Glomerular endothelial cell (primary cell): ENCODE data around the gene HOOK2. TPM values are rescaled to one million over a fixed set of nuclear protein-coding genes. Genes with fewer than 3 reads are reported as not detected.

Experiments
- DNase-seq: peaks from one replicate; pipeline ENCODE4 v3.0.0-alpha.2; 2011; ENCODE audit warnings: low read depth, low spot score; ENCODE audit errors: extremely low read depth
- total RNA-seq: library from RNA; depleted of rRNA; stranded (reverse); fragments of >200 nt; gene quantifications from 2 replicates; pipeline ENCODE4 v1.2.3, GENCODE V29; 2015

The HOOK2 gene
- total RNA-seq, 1 donor from 2014 or later, result 33.1 TPM

DNA sequence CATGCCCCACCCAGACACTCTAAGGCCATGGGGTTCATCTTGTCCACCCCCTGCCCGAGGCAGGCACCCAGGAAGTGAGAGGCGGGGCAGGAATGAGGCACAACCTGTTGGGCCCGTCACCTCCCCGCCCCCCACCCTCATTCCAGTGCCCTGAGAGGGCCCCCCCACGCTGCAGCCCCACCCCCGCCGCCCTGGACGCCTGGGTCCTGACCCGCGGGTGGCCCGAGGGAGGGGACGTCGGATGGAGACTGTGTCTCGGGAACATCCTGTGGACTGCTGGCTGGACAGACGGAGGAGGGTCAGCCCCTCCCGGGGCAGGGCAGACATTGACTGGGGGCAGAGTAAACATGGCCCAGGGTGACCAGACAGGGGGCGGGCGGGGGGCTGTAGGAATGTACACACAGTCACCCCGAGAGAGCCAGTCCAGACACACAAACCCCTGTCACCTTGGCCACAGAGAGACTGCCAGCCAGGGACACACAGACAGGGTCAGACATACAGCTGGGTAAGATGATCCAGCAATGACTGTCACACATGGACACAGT is 8.6 kb upstream of the HOOK2 start:
- DNase-seq, result no peak

DNA sequence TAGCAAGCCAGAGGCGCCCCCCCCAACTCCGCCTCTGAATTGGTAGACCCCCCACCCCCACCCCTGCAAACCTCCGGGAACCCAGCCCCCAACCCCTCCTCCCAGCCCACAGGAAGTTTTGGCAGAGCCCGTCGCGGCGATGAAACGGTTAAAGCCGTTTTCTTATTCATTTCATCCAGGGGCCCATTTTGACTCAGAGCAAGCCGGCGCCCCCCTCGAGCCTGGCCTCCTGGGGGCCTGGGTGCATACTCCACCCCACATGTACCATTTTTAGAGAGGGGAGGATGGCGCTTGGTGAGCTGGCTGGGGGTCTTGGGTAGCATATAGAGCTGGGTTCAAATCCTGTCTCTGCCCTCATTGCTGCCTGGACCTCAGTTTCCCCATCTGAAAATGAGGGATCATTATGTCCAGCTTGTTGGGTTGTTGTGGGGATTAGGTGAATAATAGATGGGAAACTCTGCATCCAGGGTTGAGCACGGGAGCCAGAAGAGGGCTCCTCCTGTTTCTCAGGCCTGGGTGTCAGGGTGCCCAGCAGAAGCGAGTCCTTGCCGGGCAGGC is 8.0 kb upstream of the HOOK2 start:
- DNase-seq, result no peak

GRCh38 chr19:12782424-12783290 is 7.3 kb upstream of the HOOK2 start:
- no peak for DNase-seq

GRCh38 chr19:12782174-12782423 is 6.7 kb upstream of the HOOK2 start:
- no peak for DNase-seq

DNA sequence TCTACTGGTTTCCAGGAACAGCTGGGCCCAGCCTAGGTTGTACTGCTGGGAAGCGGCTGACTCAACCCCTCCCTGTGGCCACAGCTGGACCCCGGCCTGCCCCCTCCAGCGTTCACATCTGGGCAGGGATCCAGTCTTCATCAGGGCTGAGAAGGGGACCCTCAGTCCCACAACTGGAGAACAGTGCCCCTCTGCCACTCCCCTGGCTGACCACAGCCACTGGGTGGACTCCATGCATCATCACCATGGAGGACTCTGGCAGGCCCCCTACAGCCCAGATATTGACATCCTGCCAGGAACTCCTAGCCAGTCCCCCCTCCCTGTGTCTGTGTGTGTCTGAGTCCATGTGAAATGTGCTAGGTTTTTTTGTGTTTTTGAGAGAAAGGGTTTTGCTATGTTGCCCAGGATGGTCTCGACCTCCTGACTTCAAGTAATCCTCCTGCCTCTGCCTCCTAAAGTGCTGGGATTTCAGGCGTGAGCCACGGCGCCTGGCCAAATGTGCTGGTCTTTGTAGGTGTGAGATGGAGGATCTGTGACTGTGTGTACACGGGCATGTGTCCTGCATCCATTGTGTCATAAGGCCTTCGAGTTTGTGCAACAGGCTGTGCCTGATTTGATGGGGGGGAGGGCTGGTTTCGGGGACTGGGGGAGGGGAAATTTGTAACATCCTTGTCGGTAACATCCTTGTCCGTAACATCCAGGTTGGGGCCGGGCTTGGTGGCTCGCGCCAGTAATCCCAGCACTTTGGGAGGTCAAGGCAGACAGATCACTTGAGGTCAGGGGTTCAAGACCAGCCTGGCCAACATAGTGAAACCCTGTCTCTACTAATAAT is 4.0 kb upstream of the HOOK2 start:
- no peak for DNase-seq

GRCh38 chr19:12778905-12779161 is 3.5 kb upstream of the HOOK2 start:
- no peak for DNase-seq

DNA sequence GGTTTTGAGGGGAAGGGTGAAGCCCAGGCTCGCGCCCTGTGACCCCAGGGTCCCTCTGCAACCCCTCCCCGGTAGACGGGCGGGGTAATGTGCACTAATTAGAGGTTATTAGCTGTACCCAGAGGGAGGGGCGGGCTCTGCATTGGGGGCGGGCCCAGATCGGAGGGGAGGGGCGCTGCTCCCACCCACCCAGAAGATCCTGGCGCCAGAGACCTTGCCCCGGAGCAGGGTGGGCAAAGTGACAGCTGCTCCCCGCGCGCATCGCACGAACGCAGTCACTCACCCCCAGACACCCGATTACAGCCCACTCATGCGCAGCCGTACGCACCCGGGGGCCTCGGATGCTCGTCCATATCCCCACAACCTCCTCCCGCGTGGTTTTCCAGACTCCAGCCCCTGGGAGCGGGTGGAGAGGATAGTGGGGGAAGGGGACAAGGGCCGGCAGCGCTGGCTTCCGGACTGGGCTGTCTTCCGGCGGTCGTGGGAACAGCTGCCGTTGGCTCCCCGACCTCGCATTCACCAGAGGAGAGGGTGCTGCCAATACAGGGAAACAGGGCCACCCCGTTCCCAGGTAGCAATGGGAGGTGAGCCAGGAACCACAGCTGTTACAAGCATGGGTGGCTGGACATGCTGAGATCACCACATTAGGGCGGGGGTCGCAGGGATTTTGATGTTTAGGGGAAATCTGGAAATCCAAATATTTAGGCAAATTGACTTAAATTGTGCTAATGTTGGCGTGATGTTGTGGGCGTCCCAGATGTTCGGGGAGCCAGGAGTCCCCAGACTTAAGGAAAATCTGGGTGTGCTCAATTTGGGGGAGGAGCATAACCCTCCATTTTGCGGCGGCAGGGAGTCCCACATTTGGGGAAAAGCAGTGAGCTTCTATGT is 2.9 kb upstream of the HOOK2 start:
- no peak for DNase-seq

DNA sequence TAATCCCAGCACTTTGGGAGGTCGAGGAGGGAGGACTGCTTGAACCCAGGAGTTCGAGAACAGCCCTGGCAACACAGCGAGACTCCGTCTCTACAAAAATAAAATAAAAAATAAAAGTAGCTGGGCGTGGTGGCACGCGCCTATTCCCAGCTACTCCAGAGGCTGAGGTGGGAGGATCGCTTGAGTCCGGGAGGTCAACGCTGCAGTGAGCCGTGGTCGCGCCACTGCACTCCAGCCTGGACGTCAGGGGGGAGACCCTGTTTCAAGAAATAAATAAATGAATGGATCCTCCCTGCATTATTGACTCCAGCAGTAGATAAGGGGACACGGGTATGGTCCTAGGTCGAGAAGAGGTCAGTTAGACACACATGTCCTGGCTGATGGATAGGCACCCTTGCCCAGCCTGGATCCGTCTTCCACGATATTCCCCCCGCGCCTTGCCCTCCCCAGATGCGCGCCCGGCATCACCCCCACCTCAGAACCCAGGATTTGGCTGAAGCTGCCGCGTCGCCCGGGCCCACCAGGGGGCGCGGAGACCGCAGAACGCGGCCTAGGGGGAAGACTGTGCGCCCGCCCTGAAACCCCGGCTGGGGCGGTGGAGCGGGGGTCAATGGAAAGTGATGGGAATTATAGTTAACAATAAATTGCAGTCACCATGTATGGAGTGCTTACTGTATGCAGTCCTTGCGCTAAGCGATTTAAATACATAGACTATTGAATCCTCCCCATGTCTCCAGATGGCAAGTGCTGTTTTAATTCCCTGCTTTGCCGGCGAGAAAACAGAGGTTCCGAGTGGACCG is 2.1 kb upstream of the HOOK2 start:
- DNase-seq, result no peak

DNA sequence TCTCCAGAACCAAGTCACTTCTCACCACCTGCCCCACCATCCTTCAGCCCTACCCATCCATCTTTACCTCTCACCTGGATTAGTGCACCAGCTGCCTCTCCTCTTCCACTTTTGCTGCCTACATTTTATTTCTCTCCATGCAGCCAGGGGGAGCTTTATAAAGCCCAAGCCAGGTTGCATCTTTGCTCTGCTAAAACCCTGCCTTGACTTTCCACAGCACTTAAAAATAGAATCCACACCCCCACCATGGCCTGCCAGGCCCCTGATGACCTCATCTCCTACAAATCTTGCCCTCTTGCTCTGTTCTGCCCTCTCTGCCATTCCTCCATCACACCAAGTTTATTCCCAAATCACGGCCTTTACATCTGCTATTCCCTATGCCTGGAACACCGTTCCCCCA is 1.8 kb downstream of the HOOK2 start:
- DNase-seq, result no peak

- DNase-seq, result no peak
Observed at GRCh38 chr19:12772323-12772722, 3.0 kb downstream of the HOOK2 start.

GRCh38 chr19:12770922-12771321 is 4.4 kb downstream of the HOOK2 start:
- DNase-seq, result no peak

- DNase-seq, result no peak
Observed at GRCh38 chr19:12769689-12770088, 5.7 kb downstream of the HOOK2 start.

DNA sequence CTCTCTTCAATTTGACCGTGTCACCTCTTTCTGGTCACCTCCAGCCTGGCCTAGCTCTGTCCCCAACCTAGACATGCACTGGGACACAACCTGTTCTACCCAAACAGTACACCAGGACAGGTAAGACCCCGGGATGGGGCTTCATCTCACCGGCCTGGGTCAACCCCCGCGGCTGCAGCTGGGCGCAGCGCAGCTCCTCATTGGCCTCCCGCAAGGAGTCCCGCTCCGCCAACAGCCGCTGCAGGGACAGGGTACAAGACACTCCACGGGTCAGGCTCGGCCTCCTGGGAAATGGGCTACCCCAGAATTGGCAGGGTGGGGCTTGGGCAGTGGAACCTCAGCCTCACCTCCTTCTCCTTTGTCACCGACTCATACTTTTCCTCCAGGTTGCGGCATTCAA is 7.7 kb downstream of the HOOK2 start:
- DNase-seq, result no peak

- no peak for DNase-seq
Observed at GRCh38 chr19:12767150-12767549, 8.2 kb downstream of the HOOK2 start.

GRCh38 chr19:12766051-12766521 is 9.3 kb downstream of the HOOK2 start:
- no peak for DNase-seq

DNA sequence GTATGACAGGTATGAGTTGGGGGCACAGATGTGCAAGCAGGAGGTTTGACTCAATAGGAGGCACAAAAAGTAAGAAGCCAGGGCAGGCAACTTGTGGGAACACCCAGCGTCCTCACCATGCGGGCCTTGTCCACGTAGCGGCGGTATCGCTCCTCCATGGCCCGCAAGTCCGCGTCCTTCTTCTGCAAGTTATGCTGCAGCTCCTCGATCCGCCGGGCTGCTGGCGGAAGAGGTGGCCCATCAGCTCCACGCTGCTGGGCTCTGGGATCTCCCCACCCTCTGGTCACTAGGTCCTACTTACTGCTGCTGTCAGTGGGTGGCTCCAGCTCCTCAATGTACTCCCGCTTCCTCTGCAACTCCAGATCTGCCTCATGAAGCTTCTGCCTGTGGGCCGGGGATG is 10.7 kb downstream of the HOOK2 start:
- DNase-seq, result no peak

DNA sequence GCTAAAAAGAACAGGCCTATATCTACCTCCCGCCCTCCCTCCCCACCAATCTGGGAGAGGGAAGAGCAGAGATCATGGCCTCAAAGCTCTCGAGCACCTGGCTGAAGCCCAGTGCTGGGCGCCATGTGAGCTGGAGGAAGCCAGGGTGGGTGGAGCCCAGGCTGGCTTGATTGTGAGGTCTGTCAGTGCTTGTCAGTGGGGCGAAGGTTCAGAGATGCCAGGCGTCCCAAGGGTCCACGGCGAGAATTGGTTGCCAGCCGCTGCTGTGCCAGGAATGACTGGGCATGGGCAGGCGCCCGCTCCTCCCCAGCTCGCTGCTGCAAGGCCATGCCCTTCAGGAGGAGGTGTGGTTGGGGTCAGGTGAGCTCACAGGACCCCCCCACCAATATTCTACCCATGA is 12.3 kb downstream of the HOOK2 start:
- DNase-seq, result no peak

DNA sequence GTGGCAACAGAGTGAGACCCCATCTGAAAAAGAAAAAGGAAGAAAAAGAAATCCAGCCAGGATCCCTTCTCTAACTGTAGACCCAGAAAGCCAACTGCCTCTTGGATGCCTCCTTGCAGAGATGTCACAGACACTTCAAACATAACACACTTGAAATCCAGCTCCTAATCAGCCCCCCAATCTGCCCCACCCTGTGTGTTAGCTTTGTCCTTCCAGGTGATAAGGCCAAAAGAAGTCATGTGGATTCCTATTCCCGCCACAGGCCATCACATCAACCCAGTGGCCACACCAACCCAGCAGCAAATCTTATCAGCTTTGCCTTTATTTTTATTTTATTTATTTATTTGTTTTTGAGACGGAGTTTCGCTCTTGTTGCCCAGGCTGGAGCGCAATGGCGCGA is 15.7 kb downstream of the HOOK2 start:
- DNase-seq, result no peak

- no peak for DNase-seq
Observed at GRCh38 chr19:12757544-12758274, 17.6 kb downstream of the HOOK2 start.
